GM13976 (cell line): ENCODE measurements around the gene HIP1R.

Source experiments
- DNase-seq: peaks from one replicate; pipeline ENCODE4 v3.0.0; 2012; ENCODE audit warnings: low spot score
- in situ Hi-C: fragments of 300-500 bp; cut with MboI; formaldehyde crosslinking; loops from one replicate; pipeline ENCODE4 v1.12.0; 2022; ENCODE audit warnings: low sequenced_read_pairs, mixed read lengths, inconsistent platforms; ENCODE audit not compliant: unreplicated experiment
- TF ChIP-seq, protein P1 (sequence below): IDR thresholded peaks from 2 replicates; pipeline ENCODE4 v1.5.1; 2012; ENCODE audit warnings: borderline replicate concordance, mild to moderate bottlenecking; ENCODE audit not compliant: insufficient read depth; ENCODE audit errors: extremely low read depth, missing control alignments, control extremely low read depth

HIP1R gene

DNA sequence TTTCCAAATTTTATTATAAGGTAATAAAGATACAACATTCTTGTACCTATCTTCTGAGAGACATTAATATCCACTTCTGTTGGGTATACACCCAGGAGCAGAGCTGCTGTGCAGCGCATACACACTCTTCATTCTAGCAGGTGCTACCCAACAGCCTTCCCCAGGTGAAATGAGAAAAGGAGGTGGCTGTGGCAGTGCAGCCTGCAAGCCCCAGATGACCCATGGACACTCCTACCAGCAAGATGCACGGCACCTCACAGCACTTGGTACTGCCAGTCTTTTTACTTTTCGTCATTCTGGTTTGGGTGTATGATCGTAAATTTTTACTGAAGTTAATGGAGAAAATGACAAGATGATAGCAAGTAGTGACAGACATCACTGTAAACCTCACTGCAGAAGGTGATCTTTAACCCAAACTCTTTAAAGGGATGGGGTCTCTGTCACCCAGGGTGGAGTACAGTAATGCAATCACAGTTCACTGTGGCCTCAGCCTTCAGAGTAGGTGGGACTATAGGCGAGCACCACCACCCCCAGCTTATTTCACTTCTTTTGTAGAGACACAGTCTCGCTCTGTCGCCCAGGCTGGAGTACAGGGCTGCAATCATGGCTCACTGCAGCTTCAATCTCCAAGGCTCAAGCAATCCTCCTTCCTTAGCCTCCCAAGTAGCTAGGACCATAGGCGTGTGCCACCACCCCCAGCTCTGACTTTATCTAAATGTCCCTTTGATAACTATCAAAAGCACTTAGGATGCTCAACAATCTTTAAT is 34.1 kb downstream of the HIP1R start:
- TF ChIP-seq, protein P1, sequence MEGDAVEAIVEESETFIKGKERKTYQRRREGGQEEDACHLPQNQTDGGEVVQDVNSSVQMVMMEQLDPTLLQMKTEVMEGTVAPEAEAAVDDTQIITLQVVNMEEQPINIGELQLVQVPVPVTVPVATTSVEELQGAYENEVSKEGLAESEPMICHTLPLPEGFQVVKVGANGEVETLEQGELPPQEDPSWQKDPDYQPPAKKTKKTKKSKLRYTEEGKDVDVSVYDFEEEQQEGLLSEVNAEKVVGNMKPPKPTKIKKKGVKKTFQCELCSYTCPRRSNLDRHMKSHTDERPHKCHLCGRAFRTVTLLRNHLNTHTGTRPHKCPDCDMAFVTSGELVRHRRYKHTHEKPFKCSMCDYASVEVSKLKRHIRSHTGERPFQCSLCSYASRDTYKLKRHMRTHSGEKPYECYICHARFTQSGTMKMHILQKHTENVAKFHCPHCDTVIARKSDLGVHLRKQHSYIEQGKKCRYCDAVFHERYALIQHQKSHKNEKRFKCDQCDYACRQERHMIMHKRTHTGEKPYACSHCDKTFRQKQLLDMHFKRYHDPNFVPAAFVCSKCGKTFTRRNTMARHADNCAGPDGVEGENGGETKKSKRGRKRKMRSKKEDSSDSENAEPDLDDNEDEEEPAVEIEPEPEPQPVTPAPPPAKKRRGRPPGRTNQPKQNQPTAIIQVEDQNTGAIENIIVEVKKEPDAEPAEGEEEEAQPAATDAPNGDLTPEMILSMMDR = no peak
- in situ Hi-C loops = loop anchor here (25.0 kb wide), 1 partner anchor 368 kb away; the partner anchor contains the start of genes MPHOSPH9 and MTRFR
- no peak for DNase-seq

DNA sequence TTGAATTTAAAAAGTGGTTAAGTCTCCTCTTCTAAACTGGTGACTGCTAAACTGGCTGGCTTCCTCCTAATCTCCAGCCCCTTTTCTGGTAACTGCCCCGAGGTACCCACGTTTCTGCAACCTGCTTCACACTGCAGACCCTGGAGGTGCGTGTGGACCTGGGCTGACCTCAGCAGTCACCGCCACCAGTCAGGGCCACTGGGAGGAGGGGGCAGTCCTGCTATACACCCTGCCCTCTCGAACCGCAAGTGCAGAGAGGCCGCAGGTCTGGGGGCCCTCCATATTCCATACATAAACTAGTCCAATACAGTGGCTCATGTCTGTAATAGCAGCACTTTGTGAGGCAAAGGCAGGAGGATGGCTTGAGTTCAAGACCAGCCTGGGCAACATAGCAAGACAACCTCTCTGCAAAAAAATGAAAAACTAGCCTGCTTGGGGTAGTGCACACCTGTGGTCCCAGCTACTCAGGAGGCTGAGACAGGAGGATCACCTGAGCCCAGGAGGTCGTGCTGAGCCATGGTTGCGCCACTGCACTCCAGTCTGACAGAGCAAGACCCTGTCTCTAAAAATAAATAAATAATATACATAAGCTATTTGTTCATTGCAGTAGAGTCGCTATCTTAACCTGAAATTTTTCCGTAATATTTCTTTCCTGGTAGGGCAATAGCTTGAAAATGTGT is 35.0 kb downstream of the HIP1R start:
- in situ Hi-C loops = loop anchor here (25.0 kb wide), 1 partner anchor 367 kb away; the partner anchor contains the start of genes MPHOSPH9 and MTRFR
- TF ChIP-seq, protein P1 = no peak
- no peak for DNase-seq

DNA sequence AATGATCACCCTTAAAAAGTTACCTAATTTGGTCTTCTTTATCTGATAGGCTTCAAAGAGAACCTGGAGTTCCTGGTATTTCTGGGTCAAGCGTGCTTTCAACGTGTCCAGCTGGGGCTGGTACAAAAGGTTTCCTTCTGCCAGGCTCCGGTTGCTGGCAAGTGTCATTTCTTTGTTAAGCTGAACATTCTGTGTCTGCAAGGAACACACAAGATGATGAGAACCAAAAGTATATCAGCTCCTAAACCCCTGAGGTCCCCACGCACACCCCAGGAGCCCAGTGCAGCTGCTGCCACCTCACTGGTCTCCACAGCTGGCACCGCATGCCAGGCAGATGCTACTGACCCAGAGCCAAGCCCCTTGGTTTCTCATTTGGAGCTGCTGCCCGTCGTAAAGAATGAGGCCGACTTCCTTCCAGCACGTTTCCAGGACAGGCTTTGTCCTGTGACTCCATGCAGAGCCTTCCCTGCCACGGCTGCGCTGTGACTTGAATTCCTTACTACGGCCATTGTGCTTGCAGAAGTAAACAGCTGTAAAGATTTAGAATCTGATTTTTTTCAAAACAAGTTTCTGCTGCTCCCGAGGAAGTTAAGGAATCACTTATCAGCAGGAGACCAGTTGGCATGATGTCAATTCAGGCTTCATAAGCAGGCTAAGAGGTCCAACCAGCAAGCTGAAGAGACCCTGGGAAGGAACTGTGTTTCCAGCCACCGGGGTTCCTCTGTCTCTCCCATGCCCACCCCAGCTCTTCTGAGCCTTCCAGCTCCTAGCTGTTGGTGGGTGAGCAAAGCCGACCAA is 35.8 kb downstream of the HIP1R start:
- in situ Hi-C loops = loop anchor here (25.0 kb wide), 1 partner anchor 366 kb away; the partner anchor contains the start of genes MPHOSPH9 and MTRFR
- DNase-seq = no peak
- TF ChIP-seq, protein P1 = no peak

DNA sequence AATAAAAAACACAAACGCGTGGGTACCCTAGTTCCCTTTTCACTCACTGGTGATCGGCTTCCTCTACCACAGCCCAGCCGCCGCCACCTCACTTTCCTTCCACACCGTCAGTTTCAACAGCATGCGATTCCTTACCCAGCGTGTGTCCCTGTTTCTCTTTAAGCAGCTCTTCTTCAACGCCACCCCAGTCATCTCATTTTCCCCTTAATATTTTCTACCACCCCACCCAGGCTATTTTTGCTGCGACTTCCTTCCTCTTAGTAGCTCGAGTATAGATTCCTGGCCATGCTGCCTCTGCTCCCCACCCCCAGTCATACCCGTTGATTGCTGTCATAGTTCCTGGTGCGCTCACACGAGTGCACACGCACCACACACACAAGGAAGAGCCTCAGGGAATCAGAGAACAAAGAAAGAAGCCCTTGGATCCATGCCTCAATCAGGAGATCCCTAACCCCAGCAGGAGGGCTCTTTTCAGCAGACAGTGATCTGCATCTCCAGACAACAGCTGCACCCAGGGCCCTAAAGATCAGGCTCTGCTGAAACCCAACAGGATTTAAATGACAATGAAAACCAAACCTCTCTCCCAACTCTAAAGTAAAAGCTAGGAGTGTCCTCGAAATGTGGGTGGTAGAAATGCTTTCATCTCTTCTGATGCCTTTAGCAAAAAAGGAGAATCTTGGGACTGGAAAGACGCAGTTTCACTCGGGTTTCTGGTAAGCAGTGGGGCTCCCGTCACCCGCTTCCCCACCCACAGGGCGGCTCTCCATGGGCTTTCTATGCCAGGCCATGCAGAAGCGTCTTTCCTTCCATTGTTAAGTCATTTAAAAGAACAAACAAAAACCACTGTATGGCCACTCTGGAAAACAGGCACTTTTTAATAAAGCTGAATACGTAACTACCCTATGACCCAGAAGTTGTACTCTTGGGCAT is 36.9 kb downstream of the HIP1R start:
- DNase-seq = peak; percentile 68
- in situ Hi-C loops = loop anchor here (25.0 kb wide), 1 partner anchor 365 kb away; the partner anchor contains the start of genes MPHOSPH9 and MTRFR
- TF ChIP-seq, protein P1 = no peak

DNA sequence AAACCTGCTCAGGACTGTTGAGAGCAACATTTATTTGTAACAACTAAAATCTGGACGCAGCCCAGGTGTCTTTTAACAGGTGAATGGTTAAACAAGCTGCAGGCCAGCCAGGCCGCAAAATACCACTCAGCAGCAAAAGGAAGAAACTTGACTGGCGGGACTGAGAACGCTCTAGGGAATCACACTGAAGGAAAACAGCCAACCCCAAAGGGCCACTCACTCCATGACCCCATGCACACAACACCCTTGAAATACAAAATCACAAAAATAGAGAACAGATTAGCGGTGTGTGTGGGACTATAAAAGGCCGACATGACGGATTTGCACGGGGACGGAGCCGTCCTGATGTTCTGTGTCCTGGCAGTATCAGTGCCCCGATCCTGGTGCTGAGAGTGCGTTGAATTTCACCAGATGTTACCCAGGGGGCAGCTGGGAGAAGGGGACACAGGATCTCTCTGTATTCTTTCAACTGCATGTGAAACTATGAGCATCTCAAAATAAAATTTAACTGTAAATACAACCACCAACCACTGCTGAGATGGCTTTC is 37.6 kb downstream of the HIP1R start:
- DNase-seq = no peak
- in situ Hi-C loops = loop anchor here (25.0 kb wide), 1 partner anchor 364 kb away; the partner anchor contains the start of genes MPHOSPH9 and MTRFR
- TF ChIP-seq, protein P1 = no peak
